Bronchial epithelial cell (primary cell): ENCODE results near the gene CAMTA1. TPM values are rescaled to one million over a fixed set of nuclear protein-coding genes. Genes with fewer than 3 reads are reported as not detected.

Source experiments
- DNase-seq: peaks from one replicate; pipeline ENCODE4 v3.0.0-alpha.2; 2010; ENCODE audit warnings: low read depth
- FAIRE-seq: peaks from 2 replicates; lab custom pipeline; 2011; peaks lifted over from hg19 to GRCh38; lab: Jason Lieb, UNC
- H3K27me3 ChIP-seq: 2 replicates; pipeline ENCODE4 v1.5.1; 2011; ENCODE audit warnings: low read length; ENCODE audit not compliant: control insufficient read depth, insufficient read depth
- H3K36me3 ChIP-seq: 2 replicates; pipeline ENCODE4 v1.5.1; 2011; ENCODE audit warnings: low read length; ENCODE audit not compliant: control insufficient read depth, insufficient read depth
- H3K4me3 ChIP-seq: 2 replicates; pipeline ENCODE4 v1.5.1; 2011; ENCODE audit warnings: mild to moderate bottlenecking, low read depth, low read length, control low read depth
- CTCF ChIP-seq: IDR thresholded peaks from 2 replicates; pipeline ENCODE4 v1.5.1; 2011; ENCODE audit warnings: mild to moderate bottlenecking, moderate library complexity, low read length, control low read depth, inconsistent platforms; ENCODE audit not compliant: insufficient read depth, severe bottlenecking
- total RNA-seq: library from RNA; depleted of rRNA; stranded (reverse); fragments of >200 nt; gene quantifications from 2 replicates; pipeline ENCODE4 v1.2.1, GENCODE V29; 2014

CAMTA1 gene
- total RNA-seq, 1 donor from 2014 or later, result 68.2 TPM

GRCh38 chr1:7225711-7226505 lies 440.7 kb downstream of the CAMTA1 start:
- Histone ChIP-seq H3K27me3 (peaks cover 9% of the 10 kb centered on the region), H3K4me3 (no peak overlapping the region), H3K36me3 (no peaks in the 10 kb centered on the region)
- DNase-seq (no peak), FAIRE-seq (no peak)
- TF ChIP-seq CTCF, result no peak

- no peak for TF ChIP-seq CTCF
- Histone ChIP-seq H3K27me3 (peaks cover 9% of the 10 kb centered on the region), H3K36me3 (no peaks in the 10 kb centered on the region), H3K4me3 (no peak overlapping the region)
- no peak for FAIRE-seq
- DNase-seq, result no peak
Observed at GRCh38 chr1:7227654-7228053, 442.4 kb downstream of the CAMTA1 start.

GRCh38 chr1:7228252-7228961 lies 443.2 kb downstream of the CAMTA1 start:
- DNase-seq (no peak), FAIRE-seq (no peak)
- Histone ChIP-seq H3K4me3 (no peak overlapping the region), H3K36me3 (no peaks in the 10 kb centered on the region), H3K27me3 (peaks cover 9% of the 10 kb centered on the region)
- no peak for TF ChIP-seq CTCF

- H3K27me3 ChIP-seq, result peaks cover 9% of the 10 kb centered on the region
- no peaks in the 10 kb centered on the region for H3K36me3 ChIP-seq
- H3K4me3 ChIP-seq, result no peak overlapping the region
- FAIRE-seq, result no peak
- TF ChIP-seq CTCF, result no peak
- DNase-seq, result no peak
Observed at GRCh38 chr1:7229186-7229585, 443.9 kb downstream of the CAMTA1 start.

- no peak overlapping the region for H3K4me3 ChIP-seq
- no peak for DNase-seq
- no peak for TF ChIP-seq CTCF
- H3K27me3 ChIP-seq, result peaks cover 9% of the 10 kb centered on the region
- no peak for FAIRE-seq
- no peaks in the 10 kb centered on the region for H3K36me3 ChIP-seq
Observed at GRCh38 chr1:7229696-7230631, 444.7 kb downstream of the CAMTA1 start.
